GM23338 (cell line): Measurements from ENCODE around the gene SLC25A25. TPM values are rescaled to one million over a fixed set of nuclear protein-coding genes. Genes with fewer than 3 reads are reported as not detected.

Experiments
- ATAC-seq: fragments of 200-7000 bp; cut with Tn5 transposase; 3 replicates; pipeline ENCODE4 v1.9.1; 2020
- DNase-seq: peaks from one replicate; pipeline ENCODE4 v3.0.0-alpha.2; 2015; ENCODE audit warnings: low spot score
- H2AFZ ChIP-seq: fragments of 200-600 bp; sonication (generic); 2 replicates; pipeline ENCODE4 v1.8.0; 2016; ENCODE audit warnings: antibody characterized with exemption, mild to moderate bottlenecking, moderate library complexity
- H3F3A ChIP-seq: fragments of 200-600 bp; sonication (generic); replicated peaks from 2 replicates; pipeline ENCODE4 v1.8.0; 2017; ENCODE audit warnings: antibody characterized with exemption, mixed run types, low read depth
- H3K27ac ChIP-seq: fragments of 200-600 bp; sonication (generic); 2 replicates; pipeline ENCODE4 v1.6.1; 2016; ENCODE audit warnings: low read depth
- H3K27me3 ChIP-seq: fragments of 200-600 bp; sonication (generic); 2 replicates; pipeline ENCODE4 v1.8.0; 2016; ENCODE audit warnings: mild to moderate bottlenecking, mixed run types, moderate library complexity; ENCODE audit not compliant: insufficient read depth
- H3K36me3 ChIP-seq: fragments of 200-600 bp; sonication (generic); 2 replicates; pipeline ENCODE4 v1.8.0; 2016; ENCODE audit warnings: mild to moderate bottlenecking; ENCODE audit not compliant: insufficient read depth
- H3K4me1 ChIP-seq: fragments of 200-600 bp; sonication (generic); 2 replicates; pipeline ENCODE4 v1.8.0; 2016; ENCODE audit warnings: mild to moderate bottlenecking, moderate library complexity; ENCODE audit not compliant: insufficient read depth
- H3K4me2 ChIP-seq: fragments of 200-600 bp; sonication (generic); 2 replicates; pipeline ENCODE4 v1.7.1; 2017; ENCODE audit warnings: mixed run types
- H3K4me3 ChIP-seq: fragments of 200-600 bp; sonication (generic); 2 replicates; pipeline ENCODE4 v1.6.1; 2016; ENCODE audit warnings: mixed run types
- H3K79me2 ChIP-seq: fragments of 200-600 bp; sonication (generic); replicated peaks from 2 replicates; pipeline ENCODE4 v1.8.0; 2017; ENCODE audit warnings: mild to moderate bottlenecking; ENCODE audit not compliant: insufficient read depth
- H3K9me2 ChIP-seq: fragments of 200-600 bp; sonication (generic); 2 replicates; pipeline ENCODE4 v1.8.0; 2017; ENCODE audit not compliant: insufficient read depth
- H4K20me1 ChIP-seq: fragments of 200-600 bp; sonication (generic); replicated peaks from 2 replicates; pipeline ENCODE4 v1.8.0; 2017; ENCODE audit warnings: mild to moderate bottlenecking; ENCODE audit not compliant: insufficient read depth
- H3K27ac Mint-ChIP-seq: 2 replicates; pipeline ENCODE4 v1.8.0; 2020; ENCODE audit warnings: inconsistent platforms, mild to moderate bottlenecking, moderate library complexity, mixed read lengths
- H3K27me3 Mint-ChIP-seq: 3 replicates; pipeline ENCODE4 v1.8.0; 2022; ENCODE audit warnings: low read depth, mild to moderate bottlenecking, moderate library complexity, mixed read lengths, inconsistent platforms; ENCODE audit not compliant: insufficient read depth, poor library complexity
- H3K36me3 Mint-ChIP-seq: 3 replicates; pipeline ENCODE4 v1.8.0; 2021; ENCODE audit warnings: low read depth, mild to moderate bottlenecking, inconsistent platforms, moderate library complexity, mixed read lengths
- H3K4me1 Mint-ChIP-seq: 3 replicates; pipeline ENCODE4 v1.8.0; 2020; ENCODE audit warnings: mild to moderate bottlenecking, inconsistent platforms, mixed read lengths
- H3K4me3 Mint-ChIP-seq: 3 replicates; pipeline ENCODE4 v1.8.0; 2021; ENCODE audit warnings: moderate library complexity, mild to moderate bottlenecking, inconsistent platforms, mixed read lengths
- H3K9me3 Mint-ChIP-seq: 3 replicates; pipeline ENCODE4 v1.8.0; 2020; ENCODE audit warnings: moderate library complexity, mild to moderate bottlenecking, inconsistent platforms, mixed read lengths
- CREB1 ChIP-seq: fragments of 250-450 bp; sonication (Bioruptor Pico); IDR thresholded peaks from 2 replicates; pipeline ENCODE4 v1.5.0; 2020; ENCODE audit warnings: low read depth, mild to moderate bottlenecking, moderate library complexity
- CTCF ChIP-seq, 2 experiments: fragments of 200-600 bp in 1 of 2; sonication (generic) in 1 of 2; conservative IDR thresholded peaks; 2 replicates each; pipeline versions ENCODE4 v1.5.1 to v1.6.1; 2016 to 2017; ENCODE audit warnings: antibody characterized with exemption in 2 of 2, low read depth in 2 of 2, mild to moderate bottlenecking in 2 of 2, moderate library complexity in 1 of 2
- ETS1 ChIP-seq: IDR thresholded peaks from 2 replicates; pipeline ENCODE4 v1.6.1; 2016; ENCODE audit warnings: antibody characterized with exemption
- EZH2phosphoT487 ChIP-seq: fragments of 200-600 bp; sonication (generic); IDR thresholded peaks from one replicate; pipeline ENCODE4 v1.8.1; 2018; ENCODE audit warnings: antibody characterized with exemption; ENCODE audit not compliant: unreplicated experiment
- JUNB ChIP-seq: IDR thresholded peaks from one replicate; pipeline ENCODE4 v1.6.1; 2016; ENCODE audit warnings: antibody characterized with exemption; ENCODE audit not compliant: unreplicated experiment
- POLR2AphosphoS5 ChIP-seq: IDR thresholded peaks from 2 replicates; pipeline ENCODE4 v1.6.1; 2016; ENCODE audit warnings: antibody characterized with exemption, low read depth
- STAT1 ChIP-seq: IDR thresholded peaks from one replicate; pipeline ENCODE4 v1.6.1; 2016; ENCODE audit warnings: antibody characterized with exemption; ENCODE audit not compliant: unreplicated experiment
- ZNF114 ChIP-seq: fragments of 250-450 bp; sonication (Bioruptor Pico); IDR thresholded peaks from 2 replicates; pipeline ENCODE4 v1.5.0; 2020; ENCODE audit warnings: mild to moderate bottlenecking, moderate library complexity
- ZNF331 ChIP-seq: fragments of 250-450 bp; sonication (Bioruptor Pico); IDR thresholded peaks from 2 replicates; pipeline ENCODE4 v1.5.0; 2020; ENCODE audit warnings: low read depth, mild to moderate bottlenecking, moderate library complexity
- polyA plus RNA-seq: library from polyadenylated mRNA; unstranded; fragments of >200 nt; fragmentation: Nextera tagmentation; extraction: Ambion mirVana; gene quantifications from 2 replicates; pipeline ENCODE4 v1.2.1, GENCODE V29; 2016
- total RNA-seq: library from RNA; depleted of rRNA; stranded (reverse); fragments of >200 nt; shearing (Covaris generic); gene quantifications from 2 replicates; pipeline ENCODE4 v1.2.3, GENCODE V29; 2014

The SLC25A25 gene
- total and polyA plus RNA-seq, 2 experiments from 2014 or later = 7.1 to 27.0 TPM

- Histone ChIP-seq H3K4me1 (peaks cover 12% of the 10 kb centered on the region; the same call in 1 of the 2 replicates), H3K79me2 (peaks cover 25% of the 10 kb centered on the region), H3K4me3 (no peak overlapping the region), H3K27me3 (no peaks in the 10 kb centered on the region), H3K27ac (no peak overlapping the region), H3F3A (peaks cover 5% of the 10 kb centered on the region; the same call in 1 of the 2 replicates), H3K36me3 (0 out of 2 replicates have a peak, but pooled peaks cover 4% of the 10 kb centered on the region), H2AFZ (no peak overlapping the region), H4K20me1 (peaks cover 9% of the 10 kb centered on the region), H3K4me2 (no peak overlapping the region), H3K9me2 (no peaks in the 10 kb centered on the region)
- peaks cover 26% of the 10 kb centered on the region for H3K27me3 Mint-ChIP-seq
- H3K4me3 Mint-ChIP-seq = no peak overlapping the region
- ATAC-seq (no peak), DNase-seq (no peak)
- peaks cover 9% of the 10 kb centered on the region for H3K9me3 Mint-ChIP-seq
- no peak for TF ChIP-seq CREB1
- TF ChIP-seq POLR2AphosphoS5 = no peak
- TF ChIP-seq EZH2phosphoT487 = no peak
- peaks cover 17% of the 10 kb centered on the region for H3K4me1 Mint-ChIP-seq
- H3K36me3 Mint-ChIP-seq = peaks cover 49% of the 10 kb centered on the region
- H3K27ac Mint-ChIP-seq = no peak overlapping the region
These were observed 56.4 kb downstream of the SLC25A25 start for GRCh38 chr9:128124451-128124850.

GRCh38 chr9:128124873-128125579 is 57.0 kb downstream of the SLC25A25 start:
- no peak overlapping the region for H3K27ac ChIP-seq
- H3K4me1 Mint-ChIP-seq = peaks cover 17% of the 10 kb centered on the region
- ATAC-seq = peak; percentile 32
- H3K4me3 Mint-ChIP-seq = peak overlapping the region; percentile 29; the same call in 2 of the 3 replicates
- H3K9me2 ChIP-seq = no peaks in the 10 kb centered on the region
- H3K27me3 ChIP-seq = no peaks in the 10 kb centered on the region
- peak; percentile 92 for DNase-seq
- H3K79me2 ChIP-seq = peaks cover 25% of the 10 kb centered on the region
- no peak overlapping the region for H3K27ac Mint-ChIP-seq
- 0 out of 2 replicates have a peak, but pooled peaks cover 4% of the 10 kb centered on the region for H3K36me3 ChIP-seq
- peaks cover 51% of the 10 kb centered on the region for H3K36me3 Mint-ChIP-seq
- H3K4me1 ChIP-seq = peaks cover 12% of the 10 kb centered on the region; the same call in 1 of the 2 replicates
- H2AFZ ChIP-seq = no peak overlapping the region
- peaks cover 5% of the 10 kb centered on the region; the same call in 1 of the 2 replicates for H3F3A ChIP-seq
- no peak for TF ChIP-seq EZH2phosphoT487
- no peak for TF ChIP-seq ZNF331
- 0 out of 2 replicates have a peak, but pooled peaks have one; percentile 25 for TF ChIP-seq ETS1
- no peak for TF ChIP-seq ZNF114
- TF ChIP-seq POLR2AphosphoS5 = no peak
- peak; percentile 82 to 94 for TF ChIP-seq CTCF (conservative IDR thresholded peaks at IDR 0.05; ENCODE audit: low read depth in 2 of 2)
- no peak for TF ChIP-seq JUNB
- TF ChIP-seq STAT1 = no peak
- peaks cover 9% of the 10 kb centered on the region for H4K20me1 ChIP-seq
- H3K4me3 ChIP-seq = no peak overlapping the region
- H3K4me2 ChIP-seq = no peak overlapping the region
- H3K9me3 Mint-ChIP-seq = peaks cover 15% of the 10 kb centered on the region
- H3K27me3 Mint-ChIP-seq = peaks cover 26% of the 10 kb centered on the region
